A172 (cell line): ENCODE results near the gene OR10J4. TPM values are rescaled to one million over a fixed set of nuclear protein-coding genes. Genes with fewer than 3 reads are reported as not detected.
A peak's percentile ranks its signal among the peaks of the same experiment; 100 is the strongest.
"Not testable (repeated sequence)": the region's sequence is repeated elsewhere in the genome, so short reads cannot be mapped to it uniquely, and the experiment has no call there.

ENCODE experiments used
- DNase-seq: peaks from one replicate; pipeline ENCODE4 v3.0.0-alpha.2; 2015; ENCODE audit warnings: low spot score
- total RNA-seq: library from RNA; depleted of rRNA; stranded (reverse); fragments of >200 nt; shearing (Covaris generic); gene quantifications from 2 replicates; pipeline ENCODE4 v1.2.3, GENCODE V29; 2014; rRNA removed

OR10J4 gene
- not detected in 2 replicates for total RNA-seq

- no peak for DNase-seq
Measured at GRCh38 chr1:159431904-159432303, at the start of gene OR10J4. Gene OR10J4, plus strand, starts transcription at chr1:159432204.

GRCh38 chr1:159406821-159407220, 25.2 kb upstream of the OR10J4 start:
- no peak for DNase-seq

GRCh38 chr1:159408862-159409400, 23.1 kb upstream of the OR10J4 start:
- DNase-seq = no peak

GRCh38 chr1:159421821-159422220, 10.2 kb upstream of the OR10J4 start:
- no peak for DNase-seq

- no peak for DNase-seq
Measured at GRCh38 chr1:159428536-159428935, 3.5 kb upstream of the OR10J4 start.

- peak; percentile 94 for DNase-seq
Measured at GRCh38 chr1:159429074-159429861, 2.7 kb upstream of the OR10J4 start.

GRCh38 chr1:159430985-159431384, 1.0 kb upstream of the OR10J4 start:
- DNase-seq = no peak

GRCh38 chr1:159436469-159436868, 4.5 kb downstream of the OR10J4 start:
- no peak for DNase-seq

GRCh38 chr1:159439422-159439821, 7.4 kb downstream of the OR10J4 start, which contains the start of gene OR10J1:
Gene OR10J1, plus strand, starts transcription at chr1:159439722. Its CDS starts 70 bp downstream, at chr1:159439792.
- DNase-seq = no peak

- DNase-seq = no peak
Measured at GRCh38 chr1:159441360-159441759, 9.4 kb downstream of the OR10J4 start.

- DNase-seq = no peak
Measured at GRCh38 chr1:159442428-159442827, 10.4 kb downstream of the OR10J4 start.

- no peak for DNase-seq
Measured at GRCh38 chr1:159443066-159443750, 11.2 kb downstream of the OR10J4 start.

- DNase-seq = no peak
Measured at GRCh38 chr1:159444511-159444910, 12.5 kb downstream of the OR10J4 start.

GRCh38 chr1:159448181-159448580, 16.2 kb downstream of the OR10J4 start:
- no peak for DNase-seq

- not testable (repeated sequence) for DNase-seq
Measured at GRCh38 chr1:159449605-159450004, 17.6 kb downstream of the OR10J4 start.

- no peak for DNase-seq
Measured at GRCh38 chr1:159459551-159459950, 27.5 kb downstream of the OR10J4 start.

GRCh38 chr1:159465191-159465603, 33.2 kb downstream of the OR10J4 start:
- no peak for DNase-seq

- DNase-seq = no peak
Measured at GRCh38 chr1:159468321-159468720, 36.3 kb downstream of the OR10J4 start.

- DNase-seq = peak; percentile 47
Measured at GRCh38 chr1:159469921-159470533, 38.0 kb downstream of the OR10J4 start.

GRCh38 chr1:159473335-159473734, 41.3 kb downstream of the OR10J4 start:
- DNase-seq = no peak

GRCh38 chr1:159474926-159475325, 42.9 kb downstream of the OR10J4 start:
- no peak for DNase-seq
